ENCODE measurements around the gene TTLL13. TPM values are rescaled to one million over a fixed set of nuclear protein-coding genes. Genes with fewer than 3 reads are reported as not detected.

TTLL13 gene
- total RNA-seq, 2 donors from 2014 or later: not detected

- peaks cover 65% of the 10 kb centered on the region for H3K4me1 ChIP-seq
Observed at GRCh38 chr15:90214553-90215196, 34.7 kb upstream of the TTLL13 start.

DNA sequence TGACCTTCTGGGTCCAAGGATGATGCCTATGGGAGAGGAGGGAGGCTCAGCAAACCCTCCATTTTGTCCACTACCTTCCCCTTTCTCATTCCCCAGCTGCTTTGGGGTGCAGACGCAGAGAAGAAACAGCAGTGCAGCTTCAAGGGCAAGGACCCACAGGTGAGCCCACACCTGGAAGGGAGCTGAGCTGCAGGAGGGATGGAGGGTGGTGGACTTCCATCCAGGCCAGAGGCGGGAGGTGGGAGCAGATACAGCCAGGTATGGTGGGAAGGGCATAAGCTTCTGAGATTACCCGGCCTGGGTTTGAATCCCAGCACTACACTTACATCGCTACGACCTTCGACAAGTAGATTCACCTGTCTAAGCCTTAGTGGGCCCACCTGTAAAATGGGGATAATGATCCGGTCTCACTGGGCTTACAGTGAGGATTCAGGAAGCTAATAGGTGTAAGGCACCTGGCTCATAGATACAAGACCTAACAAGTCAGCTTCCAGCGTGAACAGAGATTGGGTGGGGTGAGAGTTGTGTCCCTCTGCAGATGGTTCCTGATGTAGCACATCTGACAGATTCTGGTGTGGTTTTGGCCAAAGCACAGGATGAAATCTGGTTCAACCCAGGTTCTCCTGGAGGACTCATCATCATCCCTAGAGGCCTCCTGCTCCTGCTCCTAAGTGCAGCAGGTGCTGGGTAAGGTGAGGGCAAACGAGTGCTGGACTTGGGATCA, 31.5 kb upstream of the TTLL13 start:
- Histone ChIP-seq H3K27ac (no peak overlapping the region), H3K36me3 (replicated peaks in 1 of 2; ENCODE audit: insufficient read depth in 1 of 2, low read depth in 2 of 2) (peaks cover 0 to 5% of the 10 kb centered on the region in 2 donors), H3K9me3 (no peaks in the 10 kb centered on the region), H3K27me3 (no peaks in the 10 kb centered on the region), H3K4me1 (peaks cover 50% of the 10 kb centered on the region), H3K4me3 (no peak overlapping the region)
- WGBS, 2 donors: 90 to 91% methylated on average over 7 to 9 of the region's 9 CpGs
- TF ChIP-seq, protein P1, sequence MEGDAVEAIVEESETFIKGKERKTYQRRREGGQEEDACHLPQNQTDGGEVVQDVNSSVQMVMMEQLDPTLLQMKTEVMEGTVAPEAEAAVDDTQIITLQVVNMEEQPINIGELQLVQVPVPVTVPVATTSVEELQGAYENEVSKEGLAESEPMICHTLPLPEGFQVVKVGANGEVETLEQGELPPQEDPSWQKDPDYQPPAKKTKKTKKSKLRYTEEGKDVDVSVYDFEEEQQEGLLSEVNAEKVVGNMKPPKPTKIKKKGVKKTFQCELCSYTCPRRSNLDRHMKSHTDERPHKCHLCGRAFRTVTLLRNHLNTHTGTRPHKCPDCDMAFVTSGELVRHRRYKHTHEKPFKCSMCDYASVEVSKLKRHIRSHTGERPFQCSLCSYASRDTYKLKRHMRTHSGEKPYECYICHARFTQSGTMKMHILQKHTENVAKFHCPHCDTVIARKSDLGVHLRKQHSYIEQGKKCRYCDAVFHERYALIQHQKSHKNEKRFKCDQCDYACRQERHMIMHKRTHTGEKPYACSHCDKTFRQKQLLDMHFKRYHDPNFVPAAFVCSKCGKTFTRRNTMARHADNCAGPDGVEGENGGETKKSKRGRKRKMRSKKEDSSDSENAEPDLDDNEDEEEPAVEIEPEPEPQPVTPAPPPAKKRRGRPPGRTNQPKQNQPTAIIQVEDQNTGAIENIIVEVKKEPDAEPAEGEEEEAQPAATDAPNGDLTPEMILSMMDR (IDR thresholded peaks at IDR 0.05): no peak
- TF ChIP-seq POLR2A (IDR thresholded peaks at IDR 0.05): no peak
- DNase-seq: no peak
- ATAC-seq: no peak
- intact Hi-C loops (cut with DNase I): no loop called here

More at GRCh38 chr15:90214553-90215196, 34.7 kb upstream of the TTLL13 start:
- intact Hi-C loops (cut with DNase I): loop anchor here (5.0 kb wide), 1 partner anchor 52 kb away; no protein-coding TSS in a partner anchor
- H3K4me3 ChIP-seq: no peak overlapping the region
- H3K9me3 ChIP-seq: no peaks in the 10 kb centered on the region
- TF ChIP-seq, protein P1 (IDR thresholded peaks at IDR 0.05): peak in 3 of 7 experiments; percentile 25 to 41 (median 37)
- no peak for TF ChIP-seq POLR2A (IDR thresholded peaks at IDR 0.05)
- peak in 1 of 4 donors; percentile 41 for DNase-seq
- peaks cover 0 to 5% of the 10 kb centered on the region in 2 donors for H3K36me3 ChIP-seq (replicated peaks in 1 of 2; ENCODE audit: insufficient read depth in 1 of 2, low read depth in 2 of 2)
- ATAC-seq: no peak
- no peaks in the 10 kb centered on the region for H3K27me3 ChIP-seq
- H3K27ac ChIP-seq: peak overlapping the region in 3 of 4 donors; percentile 90 to 92 (median 92)
- WGBS, 2 donors: 70 to 71% methylated on average over 8 of the region's 8 CpGs

DNA sequence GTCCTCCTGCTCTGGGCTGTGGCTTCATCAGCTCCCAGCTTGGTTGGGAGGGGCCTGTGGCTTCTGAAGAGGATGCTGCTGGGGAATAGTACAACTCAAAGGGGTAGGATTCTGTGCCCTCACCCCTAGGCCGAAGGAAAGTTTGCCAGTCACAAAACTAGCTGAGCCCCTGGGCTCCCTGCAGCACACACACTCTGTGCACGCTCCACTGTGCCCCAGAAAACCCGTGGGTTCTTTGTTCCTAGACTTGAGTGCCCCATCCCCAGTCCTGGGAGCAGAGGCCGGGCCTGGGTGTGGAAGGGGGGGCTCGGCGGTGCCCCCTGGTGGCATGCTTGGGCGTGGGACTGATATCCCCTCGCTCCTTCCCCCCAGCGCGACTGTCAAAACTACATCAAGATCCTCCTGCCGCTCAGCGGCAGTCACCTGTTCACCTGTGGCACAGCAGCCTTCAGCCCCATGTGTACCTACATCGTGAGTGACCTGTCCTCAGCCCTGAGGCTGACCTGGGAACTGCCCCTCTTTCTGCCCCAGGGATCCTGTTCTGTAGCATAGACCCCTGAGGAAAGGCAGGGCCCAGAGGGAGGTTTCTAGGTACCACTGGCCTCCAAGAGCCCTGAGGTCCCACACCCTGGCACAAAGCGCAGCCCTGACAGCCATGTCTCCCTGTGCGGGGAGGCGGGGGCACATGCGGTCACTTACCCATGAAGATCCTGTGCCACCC, 29.8 kb upstream of the TTLL13 start:
- 50 to 98% methylated on average over 5 to 17 of the region's 17 CpGs for WGBS, 2 donors
- DNase-seq (peak; percentile 33 to 67 (median 48)), ATAC-seq (peak; percentile 25)
- TF ChIP-seq POLR2A (IDR thresholded peaks at IDR 0.05): no peak
- TF ChIP-seq, protein P1 (IDR thresholded peaks at IDR 0.05): peak; percentile 40 to 65 (median 52)
- H3K27me3 ChIP-seq: no peaks in the 10 kb centered on the region
- peaks cover 1 to 12% of the 10 kb centered on the region in 2 donors for H3K36me3 ChIP-seq (replicated peaks in 1 of 2; ENCODE audit: insufficient read depth in 1 of 2, low read depth in 2 of 2)
- peak overlapping the region in 1 of 4 donors; percentile 22 for H3K27ac ChIP-seq
- intact Hi-C loops (cut with DNase I): loop anchor here (5.0 kb wide), 1 partner anchor 77 kb away; no protein-coding TSS in a partner anchor
- H3K4me1 ChIP-seq: peaks cover 32% of the 10 kb centered on the region
- no peak overlapping the region for H3K4me3 ChIP-seq
- H3K9me3 ChIP-seq: no peaks in the 10 kb centered on the region

DNA sequence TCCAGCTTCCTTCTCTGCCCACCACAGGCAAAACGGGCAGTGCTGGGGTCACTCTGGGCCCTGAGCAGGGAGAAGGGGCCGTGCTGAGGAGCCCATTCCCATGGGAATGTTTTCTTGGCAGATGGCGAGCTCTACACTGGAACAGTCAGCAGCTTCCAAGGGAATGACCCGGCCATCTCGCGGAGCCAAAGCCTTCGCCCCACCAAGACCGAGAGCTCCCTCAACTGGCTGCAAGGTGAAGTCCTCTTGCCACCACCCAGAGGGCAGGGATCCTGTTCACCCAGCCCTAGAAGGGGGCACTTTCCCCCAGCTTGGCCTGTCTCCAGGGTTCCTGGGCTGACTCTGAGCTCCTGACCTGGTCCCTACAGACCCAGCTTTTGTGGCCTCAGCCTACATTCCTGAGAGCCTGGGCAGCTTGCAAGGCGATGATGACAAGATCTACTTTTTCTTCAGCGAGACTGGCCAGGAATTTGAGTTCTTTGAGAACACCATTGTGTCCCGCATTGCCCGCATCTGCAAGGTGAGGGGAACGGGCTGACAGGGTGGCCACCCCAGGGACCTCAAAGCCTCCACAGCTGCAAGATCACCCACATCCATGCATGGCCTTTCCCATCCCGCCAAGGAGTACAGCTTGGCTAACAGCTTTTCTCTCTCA, 28.0 kb upstream of the TTLL13 start:
- H3K36me3 ChIP-seq (replicated peaks in 1 of 2; ENCODE audit: insufficient read depth in 1 of 2, low read depth in 2 of 2): peaks cover 7 to 28% of the 10 kb centered on the region in 2 donors
- intact Hi-C loops (cut with DNase I): loop anchor here (5.0 kb wide), 1 partner anchor 79 kb away; no protein-coding TSS in a partner anchor
- no peak overlapping the region for H3K4me3 ChIP-seq
- no peaks in the 10 kb centered on the region for H3K27me3 ChIP-seq
- H3K4me1 ChIP-seq: peaks cover 24% of the 10 kb centered on the region
- H3K27ac ChIP-seq: peak overlapping the region; percentile 12 to 63 (median 62)
- ATAC-seq (peak; percentile 94), DNase-seq (peak; percentile 85 to 89 (median 88))
- 34 to 66% methylated on average over 3 to 14 of the region's 14 CpGs for WGBS, 2 donors
- TF ChIP-seq, protein P1 (IDR thresholded peaks at IDR 0.05): peak; percentile 67 to 91 (median 81)
- no peak for TF ChIP-seq POLR2A (IDR thresholded peaks at IDR 0.05)
- no peaks in the 10 kb centered on the region for H3K9me3 ChIP-seq

All from body of pancreas (tissue), 4 donors.